GM18505 (cell line): ENCODE results near the gene CASK.
"Not testable (repeated sequence)": the region's sequence is repeated elsewhere in the genome, so short reads cannot be mapped to it uniquely, and the experiment has no call there.

Experiments
- ATAC-seq: cut with Tn5 transposase; IDR thresholded peaks from one replicate; pipeline ENCODE4 v1.9.1; 2021; ENCODE audit not compliant: unreplicated experiment
- POLR2A ChIP-seq: IDR thresholded peaks from 4 replicates; pipeline ENCODE4 v1.6.1; 2011; ENCODE audit warnings: borderline replicate concordance; ENCODE audit not compliant: insufficient read depth, insufficient read length; ENCODE audit errors: extremely low read depth

Gene CASK

DNA sequence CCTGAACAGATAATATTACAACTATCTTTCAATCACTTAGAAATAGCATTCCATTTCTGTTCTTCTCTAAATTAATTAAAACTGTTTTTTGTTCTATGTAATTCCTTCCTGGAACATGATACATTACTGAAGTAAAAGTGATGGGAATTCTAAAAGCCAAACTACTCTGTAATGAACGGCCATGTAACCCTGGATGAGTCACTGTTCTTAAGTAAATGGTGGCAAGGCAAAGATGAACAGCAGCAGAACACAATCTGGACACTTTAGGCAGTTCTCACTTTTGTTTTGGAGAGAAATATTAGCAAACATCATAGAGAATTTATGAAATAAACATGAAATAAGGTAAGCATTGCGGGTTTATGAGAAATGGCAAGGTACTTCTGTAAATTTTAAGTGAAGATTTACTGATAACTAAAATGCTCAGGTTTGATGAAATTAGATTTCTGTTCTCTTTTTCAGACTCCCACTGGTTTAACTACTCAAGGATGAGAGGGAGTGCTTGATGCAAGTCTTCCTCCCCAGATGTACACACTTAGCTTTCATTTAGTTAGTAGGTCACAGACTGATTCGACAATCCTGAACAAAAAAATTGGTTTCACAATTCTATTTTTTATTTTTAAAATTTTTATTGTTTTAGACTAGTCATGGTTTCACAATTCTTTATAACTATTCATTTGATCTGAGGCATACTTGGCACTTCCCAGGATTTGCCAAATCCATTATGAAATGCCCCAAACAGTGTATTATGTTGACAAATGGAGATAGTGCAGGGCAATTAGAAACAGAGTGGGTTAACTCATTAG is 200.3 kb downstream of the CASK start:
- ATAC-seq: no peak
- no peak for TF ChIP-seq POLR2A

DNA sequence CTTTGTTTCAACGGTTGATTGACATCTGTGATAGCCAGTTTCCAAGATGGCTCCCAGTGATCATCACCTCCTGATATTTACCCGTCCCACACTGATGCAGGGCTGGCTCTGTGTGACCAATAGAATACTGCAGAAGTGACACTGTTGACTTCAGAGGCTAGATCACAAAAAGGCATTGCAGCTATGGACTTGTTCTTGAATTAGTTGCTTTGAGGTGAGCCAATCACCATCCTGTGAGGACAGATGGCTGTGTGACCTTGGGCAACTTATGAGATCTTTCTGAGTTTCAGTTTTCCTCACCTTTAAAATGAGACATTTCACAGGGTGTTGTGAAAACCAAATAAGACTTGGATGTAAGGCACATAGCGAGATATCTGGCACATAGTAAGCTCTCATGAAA is 201.1 kb downstream of the CASK start:
- ATAC-seq: no peak
- no peak for TF ChIP-seq POLR2A

DNA sequence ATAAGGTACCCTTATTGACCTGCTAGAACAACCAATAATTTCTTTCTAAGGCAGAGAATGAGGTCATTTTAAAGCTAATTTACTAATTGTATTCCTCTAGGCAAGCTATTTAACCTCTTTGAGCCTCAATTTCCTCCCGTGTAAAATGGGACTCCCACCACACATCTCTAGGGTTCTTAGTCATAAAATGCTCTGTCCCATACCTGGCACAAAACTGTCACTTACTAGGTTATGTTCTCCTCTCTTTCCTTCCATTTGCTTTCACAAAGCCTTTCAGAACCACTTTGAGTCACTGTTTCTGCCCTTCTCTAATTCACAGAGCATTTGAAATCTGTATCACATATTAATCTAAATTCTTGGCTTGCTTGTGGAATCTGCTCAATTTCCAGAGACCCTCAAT is 201.8 kb downstream of the CASK start:
- TF ChIP-seq POLR2A: no peak
- no peak for ATAC-seq

DNA sequence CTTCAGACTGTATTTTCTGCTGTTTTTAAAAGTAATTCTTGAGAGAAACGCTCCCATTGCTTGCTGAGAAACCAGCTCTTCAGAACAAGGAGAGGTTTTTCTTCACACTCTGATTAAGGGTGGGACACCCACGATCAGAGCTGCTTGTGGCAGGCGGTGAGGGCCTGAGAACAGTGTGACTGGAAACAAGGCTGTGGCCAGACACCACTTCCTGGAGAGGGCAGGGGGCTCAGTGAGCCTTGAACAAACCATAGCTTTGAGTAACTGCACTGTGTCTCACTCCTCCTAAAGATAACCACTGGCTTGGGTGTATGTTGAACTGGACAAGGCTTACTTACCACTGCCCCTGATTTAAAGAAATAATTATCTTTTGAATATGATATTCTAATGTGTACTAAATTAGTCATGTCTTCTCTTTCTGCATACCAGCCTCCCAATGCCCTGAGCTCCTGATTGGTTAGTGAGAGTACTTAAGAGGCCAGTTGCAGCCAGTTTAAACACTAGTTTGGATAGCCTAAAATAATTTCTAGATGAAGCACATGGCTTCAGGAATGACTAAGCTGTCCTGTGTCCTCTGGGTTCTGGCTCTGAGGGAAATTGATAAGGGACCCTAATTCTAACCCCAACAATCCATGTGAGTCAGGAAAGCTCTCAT is 203.1 kb downstream of the CASK start:
- no peak for TF ChIP-seq POLR2A
- peak; percentile 88 for ATAC-seq

DNA sequence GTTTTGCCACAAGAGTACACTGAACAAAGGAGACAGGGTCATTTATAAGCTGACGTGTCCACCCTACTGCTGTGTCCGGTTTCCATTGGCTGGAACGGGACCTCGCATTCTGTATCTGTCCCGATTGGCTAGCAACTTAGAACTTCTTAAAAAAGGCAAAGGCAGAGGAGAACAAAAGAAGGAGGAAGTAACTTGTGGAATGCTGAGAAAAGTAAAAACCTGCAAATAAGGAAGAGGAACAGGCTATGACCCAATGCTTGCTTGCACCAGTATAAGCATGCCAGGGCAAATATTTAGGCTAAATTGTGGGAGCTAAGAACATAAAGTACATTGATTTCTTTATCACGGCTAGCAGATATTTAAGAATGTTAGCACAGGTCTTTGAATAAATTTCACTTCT is 203.7 kb downstream of the CASK start:
- ATAC-seq: not testable (repeated sequence)

DNA sequence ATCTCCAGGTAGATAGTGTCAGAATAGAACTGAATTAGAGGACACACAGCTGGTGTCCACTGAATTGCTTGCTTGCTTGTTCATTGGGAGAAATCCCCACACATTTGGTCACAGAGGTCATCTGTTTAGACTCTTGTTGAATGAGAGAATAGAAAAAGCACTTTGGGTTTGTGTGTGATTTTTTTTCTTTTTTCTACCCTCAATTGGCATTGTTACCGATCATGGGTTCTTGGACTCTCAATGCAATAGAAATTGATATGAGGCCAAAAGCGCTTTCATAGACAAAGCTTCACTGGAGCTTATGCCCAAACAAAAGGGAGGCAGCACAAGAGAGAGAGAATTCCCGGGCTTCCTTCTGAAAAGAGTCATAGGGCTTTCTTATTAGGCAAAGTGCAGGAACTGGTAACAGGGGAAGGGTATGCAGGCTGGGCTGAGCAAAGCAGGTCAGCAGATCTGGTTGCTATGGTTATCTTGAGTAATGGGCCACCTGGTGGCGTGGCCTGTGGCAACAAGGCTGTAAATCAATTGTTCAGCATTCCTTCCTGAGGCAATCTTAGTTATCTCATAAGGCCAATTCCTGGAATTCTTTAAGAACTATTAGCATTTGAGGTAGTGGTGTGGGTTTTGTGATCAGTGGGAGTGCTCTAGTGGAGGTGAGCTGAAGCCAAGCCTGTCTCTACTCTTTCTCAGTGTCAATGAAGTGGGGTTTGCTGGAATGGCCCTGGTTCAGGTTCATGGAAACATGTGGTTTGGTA is 204.7 kb downstream of the CASK start:
- no peak for ATAC-seq
- TF ChIP-seq POLR2A: no peak

DNA sequence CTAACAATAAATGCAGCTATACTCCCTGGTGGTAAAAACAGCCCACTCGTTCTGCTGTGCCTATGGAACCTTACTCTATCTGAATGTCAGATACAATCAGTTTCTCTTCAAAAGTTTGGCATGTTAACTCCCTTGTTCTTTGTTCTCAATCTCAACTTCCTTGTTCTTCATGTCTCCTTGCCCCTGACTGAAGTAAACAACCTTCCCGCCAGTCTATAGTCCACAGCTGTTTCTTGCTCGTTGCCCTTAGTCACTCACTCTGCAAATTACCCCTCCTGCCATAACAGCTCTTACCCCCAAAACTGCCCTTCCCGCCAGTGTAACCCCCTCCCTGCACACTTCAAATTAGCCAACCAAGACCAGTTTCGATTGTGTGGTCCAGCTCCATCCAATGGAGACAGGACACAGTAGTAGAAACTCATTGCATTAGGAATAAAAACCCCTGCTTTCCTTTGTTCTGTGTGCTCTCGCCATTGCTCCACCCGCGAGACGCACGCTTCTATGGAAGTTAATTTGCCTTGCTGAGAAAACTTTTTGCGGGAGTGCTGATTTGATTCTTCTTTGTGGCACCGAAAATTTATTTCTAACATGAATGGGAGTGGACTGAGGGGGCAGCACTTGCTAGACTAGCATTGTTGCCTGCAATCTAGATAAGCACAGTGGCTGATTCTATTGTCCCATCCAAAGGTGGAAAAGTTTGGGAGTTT is 206.4 kb downstream of the CASK start:
- TF ChIP-seq POLR2A: no peak
- ATAC-seq: no peak

DNA sequence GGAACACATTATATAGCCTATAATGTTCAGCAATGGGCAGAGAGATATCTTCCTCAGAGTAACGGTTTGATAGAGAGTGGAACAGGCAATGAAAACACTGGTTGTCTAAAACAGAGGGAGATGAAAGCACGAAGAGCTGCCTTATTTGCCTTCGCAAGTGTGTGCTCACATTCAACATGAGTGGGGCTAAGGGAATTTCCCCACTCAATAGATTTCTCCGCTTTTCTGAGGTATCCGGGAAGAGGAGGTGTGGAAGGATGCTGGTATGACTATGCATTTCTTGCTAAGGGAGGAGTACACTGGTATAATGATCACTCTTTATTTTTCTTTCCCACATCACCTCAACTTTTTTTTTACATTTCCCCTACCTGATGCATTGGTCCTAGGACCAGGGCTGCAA is 207.1 kb downstream of the CASK start:
- ATAC-seq: no peak
- TF ChIP-seq POLR2A: no peak

DNA sequence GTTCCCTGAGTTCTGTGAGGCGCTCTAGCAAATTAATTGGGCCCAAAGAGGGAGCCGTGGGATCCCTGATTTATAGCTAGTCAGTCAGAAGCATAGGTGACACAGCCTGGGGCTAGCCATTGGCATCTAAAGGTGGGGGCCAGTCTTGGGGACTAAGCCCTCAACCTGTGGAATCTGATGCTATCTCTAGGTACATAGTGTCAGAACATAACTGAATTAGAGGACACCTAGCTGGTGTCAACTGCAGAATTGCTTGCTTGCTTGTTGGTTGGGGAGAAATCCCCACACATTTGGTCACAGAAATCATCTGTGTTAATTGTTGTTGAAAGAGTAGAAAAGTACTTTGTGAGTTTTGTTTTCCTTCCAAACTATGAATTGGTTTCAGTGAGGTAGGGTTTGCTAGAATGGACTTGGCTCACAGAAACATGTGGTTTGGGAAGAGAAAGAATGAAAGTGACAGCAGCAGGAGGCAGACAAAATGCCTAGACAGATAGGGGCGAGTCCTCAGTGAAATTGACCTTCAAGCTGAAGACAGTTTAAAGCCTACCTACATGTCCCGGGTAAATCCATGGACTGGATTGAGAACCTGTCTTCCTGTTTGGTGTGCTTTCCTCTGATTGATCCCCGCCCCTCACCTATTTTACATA is 212.2 kb downstream of the CASK start:
- no peak for ATAC-seq

DNA sequence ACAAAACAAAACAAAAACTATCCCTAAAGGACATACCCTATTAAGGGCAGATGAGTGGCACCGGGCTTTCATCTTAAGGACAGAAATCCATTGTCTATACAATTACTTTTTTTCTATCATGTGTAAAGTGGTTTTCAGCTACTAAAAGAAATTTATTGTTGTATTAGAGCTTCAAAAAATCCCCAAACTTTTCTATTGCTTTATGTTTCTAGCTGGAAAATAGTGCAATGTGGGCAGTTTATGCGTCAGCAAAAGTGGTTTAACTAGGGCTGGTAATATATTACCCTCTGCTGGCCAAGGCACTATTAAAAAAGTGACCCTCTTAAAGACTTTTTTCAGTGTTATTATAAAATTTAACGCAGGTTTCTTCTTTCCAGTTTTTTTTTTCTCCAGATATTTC is 214.9 kb downstream of the CASK start:
- ATAC-seq: no peak
- TF ChIP-seq POLR2A: no peak

More for the DNA sequence above, 212.2 kb downstream of the CASK start:
- no peak for TF ChIP-seq POLR2A

DNA sequence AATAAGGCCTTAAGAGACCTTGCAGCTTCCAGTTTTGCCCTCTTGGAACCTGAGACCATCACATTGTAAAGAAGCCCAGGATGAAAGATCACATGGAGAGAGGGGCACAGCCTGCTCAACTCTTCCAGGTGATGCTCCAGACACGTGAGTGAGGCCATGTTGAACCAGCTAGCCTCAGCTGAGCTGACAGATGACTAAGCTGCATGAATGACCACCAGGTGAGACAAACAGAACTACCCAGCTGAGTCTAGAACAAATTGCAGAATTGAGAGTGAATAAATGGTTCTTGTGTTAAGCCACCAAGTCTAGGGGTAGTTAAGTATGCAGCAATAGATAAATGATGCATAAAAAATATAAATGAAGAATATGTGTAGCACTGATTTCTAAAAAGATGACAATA is 216.1 kb downstream of the CASK start:
- TF ChIP-seq POLR2A: no peak
- ATAC-seq: no peak

DNA sequence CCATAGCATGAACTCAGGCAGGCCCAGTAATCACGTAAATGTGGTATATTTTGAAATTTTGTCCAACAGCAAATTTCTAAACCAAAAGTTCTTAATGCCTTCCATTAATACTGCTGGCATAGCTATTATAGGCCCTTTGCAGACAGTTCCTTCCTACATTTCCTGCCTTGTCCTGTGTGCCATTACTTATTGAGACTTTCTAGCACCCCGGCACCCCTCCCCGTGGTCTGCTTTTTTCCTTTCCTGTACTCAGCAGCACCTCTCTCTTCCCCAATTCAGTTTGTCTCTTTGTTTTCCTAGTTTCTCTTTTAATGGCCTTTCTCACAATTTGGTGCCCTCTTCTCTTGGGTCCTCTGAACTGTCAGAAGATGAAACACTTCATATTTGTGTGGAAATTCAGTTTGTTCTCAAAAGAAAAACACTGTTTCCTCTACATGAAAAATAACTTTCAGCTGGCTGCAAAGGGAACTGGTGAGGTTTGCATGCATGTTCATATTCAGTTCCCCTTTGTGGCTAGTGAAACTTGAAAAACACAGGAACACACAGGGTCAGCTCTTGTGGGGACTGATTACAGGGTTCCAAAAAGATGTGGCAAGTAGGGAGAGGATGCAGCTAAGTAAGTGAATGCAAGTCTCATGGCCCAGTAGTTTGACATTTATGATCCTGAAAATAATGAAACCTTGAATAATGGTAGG is 217.5 kb downstream of the CASK start:
- no peak for TF ChIP-seq POLR2A
- ATAC-seq: peak; percentile 88
